Smooth muscle cell of the umbilical artery (primary cell): ENCODE data around the gene SLC6A11. TPM values are rescaled to one million over a fixed set of nuclear protein-coding genes. Genes with fewer than 3 reads are reported as not detected.

Experiments
- total RNA-seq: library from RNA; depleted of rRNA; stranded (reverse); fragments of >200 nt; gene quantifications from 2 replicates; pipeline ENCODE4 v1.2.3, GENCODE V29; 2014

SLC6A11 gene
- total RNA-seq: not detected in 2 replicates

DNA sequence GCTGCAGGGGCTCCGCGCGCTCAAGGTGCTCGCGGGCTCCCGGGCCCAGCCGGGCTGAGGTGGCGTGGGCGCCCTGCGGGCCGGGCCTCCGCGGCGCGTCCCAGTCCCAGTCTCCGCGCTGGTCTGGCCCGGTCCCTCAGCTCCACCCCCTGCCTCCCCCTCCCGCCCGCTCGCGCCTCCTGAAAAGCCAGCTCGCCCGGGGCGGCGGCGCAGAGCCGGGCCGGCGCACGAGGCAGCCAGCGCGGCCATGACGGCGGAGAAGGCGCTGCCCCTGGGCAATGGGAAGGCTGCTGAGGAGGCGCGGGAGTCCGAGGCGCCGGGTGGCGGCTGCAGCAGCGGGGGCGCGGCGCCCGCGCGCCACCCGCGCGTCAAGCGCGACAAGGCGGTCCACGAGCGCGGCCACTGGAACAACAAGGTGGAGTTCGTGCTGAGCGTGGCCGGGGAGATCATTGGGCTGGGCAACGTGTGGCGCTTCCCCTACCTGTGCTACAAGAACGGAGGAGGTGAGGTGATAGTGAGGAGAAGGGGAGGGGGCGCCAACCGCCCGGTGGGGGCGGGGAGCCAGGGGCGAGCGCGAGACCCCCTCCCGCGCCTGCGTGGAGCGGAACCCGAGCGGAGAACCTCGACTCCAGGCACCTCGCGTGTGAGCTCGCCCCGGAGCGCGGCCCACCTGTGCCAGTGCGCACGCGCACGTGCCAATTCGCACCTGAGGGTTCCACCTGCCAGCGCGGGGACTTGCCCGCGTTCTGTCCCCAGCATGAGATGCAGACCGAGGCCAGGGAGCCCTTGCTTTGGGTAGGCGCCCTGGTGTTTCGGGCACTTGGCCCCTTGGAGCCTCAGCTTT lies at the start of gene SLC6A11:
SLC6A11 (plus strand) TSS at position 210 of the 844 bp plus-strand sequence; CDS start at position 248, 38 bp downstream.

Other genes with a start within 250 kb of the SLC6A11 start
- gene SLC6A1, start 176.5 kb downstream of the SLC6A11 start, total RNA-seq: under 0.01 and 0.05 TPM in 2 replicates